ENCODE results near the gene IFT22.
A peak's percentile ranks its signal among the peaks of the same experiment; 100 is the strongest.

IFT22 gene

GRCh38 chr7:101308245-101309085, 13.1 kb downstream of the IFT22 start:
- Histone ChIP-seq H3K4me3 (ENCODE audit: low read depth, low read length) (peak overlapping the region; percentile 58), H3K36me3 (ENCODE audit: control insufficient read depth in 2 of 2, insufficient read depth in 1 of 2, low read length in 2 of 2) (peaks cover 3 to 13% of the 10 kb centered on the region in 2 experiments; a peak in 2 of 3 replicates), H3K27ac (ENCODE audit: extremely low read depth, low read depth, low read length) (peak overlapping the region; percentile 75), H3K9me3 (ENCODE audit: control insufficient read depth, insufficient read depth, low read depth, low read length) (no peaks in the 10 kb centered on the region), H3K4me1 (ENCODE audit: control insufficient read depth, insufficient read depth, low read length) (no peaks in the 10 kb centered on the region)
- POLR2A ChIA-PET = interaction anchor here (0.6 to 3.7 kb wide), 8 partner anchors 9 to 419 kb away, joined by 3 to 30 read pairs (median 3); partner anchors contain the start of genes IFT22, UFSP1 and ZNHIT1
- CTCF ChIA-PET = interaction anchor here (0.7 to 1.1 kb wide), 5 partner anchors 18 to 164 kb away, joined by 3 to 5 read pairs (median 3); no protein-coding TSS in a partner anchor
- TF ChIP-seq, protein P1, sequence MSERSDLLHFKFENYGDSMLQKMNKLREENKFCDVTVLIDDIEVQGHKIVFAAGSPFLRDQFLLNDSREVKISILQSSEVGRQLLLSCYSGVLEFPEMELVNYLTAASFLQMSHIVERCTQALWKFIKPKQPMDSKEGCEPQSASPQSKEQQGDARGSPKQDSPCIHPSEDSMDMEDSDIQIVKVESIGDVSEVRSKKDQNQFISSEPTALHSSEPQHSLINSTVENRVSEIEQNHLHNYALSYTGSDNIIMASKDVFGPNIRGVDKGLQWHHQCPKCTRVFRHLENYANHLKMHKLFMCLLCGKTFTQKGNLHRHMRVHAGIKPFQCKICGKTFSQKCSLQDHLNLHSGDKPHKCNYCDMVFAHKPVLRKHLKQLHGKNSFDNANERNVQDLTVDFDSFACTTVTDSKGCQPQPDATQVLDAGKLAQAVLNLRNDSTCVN (tag by site-specific recombination; optimal IDR thresholded peaks at IDR 0.05) = peak; percentile 67
- TF ChIP-seq KLF1 (tag by site-specific recombination; IDR thresholded peaks at IDR 0.05) (peak; percentile 62), ZFP3 (tag by site-specific recombination; IDR thresholded peaks at IDR 0.05; ENCODE audit: low read depth) (no peak), KLF8 (tag by site-specific recombination; IDR thresholded peaks at IDR 0.05) (0 out of 2 replicates have a peak, but pooled peaks have one; percentile 65), ZNF658 (tag by site-specific recombination; IDR thresholded peaks at IDR 0.05) (no peak), ZNF335 (tag by site-specific recombination; conservative IDR thresholded peaks at IDR 0.05) (peak; percentile 74; the same call in 1 of the 2 replicates), ZNF610 (tag by site-specific recombination; IDR thresholded peaks at IDR 0.05; ENCODE audit: borderline replicate concordance) (no peak), ZNF561 (tag by site-specific recombination; IDR thresholded peaks at IDR 0.05; ENCODE audit: borderline replicate concordance) (no peak), ZNF510 (tag by site-specific recombination; IDR thresholded peaks at IDR 0.05; ENCODE audit: insufficient replicate concordance) (no peak), ZSCAN5A (tag by site-specific recombination; IDR thresholded peaks at IDR 0.05) (no peak), KLF7 (tag by site-specific recombination; IDR thresholded peaks at IDR 0.05; ENCODE audit: borderline replicate concordance) (no peak), ZNF670 (tag by site-specific recombination; IDR thresholded peaks at IDR 0.05; ENCODE audit: low read depth) (no peak), ZBTB17 (tag by site-specific recombination; IDR thresholded peaks at IDR 0.05) (0 out of 2 replicates have a peak, but pooled peaks have one; percentile 0), KLF9 (tag by site-specific recombination; IDR thresholded peaks at IDR 0.05; ENCODE audit: low read depth) (no peak; the same call in 1 of the 2 replicates), SP3 (tag by site-specific recombination; IDR thresholded peaks at IDR 0.05) (0 out of 2 replicates have a peak, but pooled peaks have one; percentile 9), ZIC2 (tag by site-specific recombination; IDR thresholded peaks at IDR 0.05) (peak; percentile 35; the same call in 1 of the 2 replicates), ZNF560 (tag by site-specific recombination; IDR thresholded peaks at IDR 0.05; ENCODE audit: borderline replicate concordance) (no peak), ZNF394 (tag by site-specific recombination; IDR thresholded peaks at IDR 0.05; ENCODE audit: borderline replicate concordance) (no peak), MEIS1 (CRISPR knock-in tag; IDR thresholded peaks at IDR 0.05; ENCODE audit: borderline replicate concordance) (no peak), ZNF558 (tag by site-specific recombination; IDR thresholded peaks at IDR 0.05) (no peak), RBAK (tag by site-specific recombination; IDR thresholded peaks at IDR 0.05) (no peak), GLI2 (tag by site-specific recombination; IDR thresholded peaks at IDR 0.05; ENCODE audit: borderline replicate concordance, low read depth) (no peak)
- TF ChIP-seq, protein P2, sequence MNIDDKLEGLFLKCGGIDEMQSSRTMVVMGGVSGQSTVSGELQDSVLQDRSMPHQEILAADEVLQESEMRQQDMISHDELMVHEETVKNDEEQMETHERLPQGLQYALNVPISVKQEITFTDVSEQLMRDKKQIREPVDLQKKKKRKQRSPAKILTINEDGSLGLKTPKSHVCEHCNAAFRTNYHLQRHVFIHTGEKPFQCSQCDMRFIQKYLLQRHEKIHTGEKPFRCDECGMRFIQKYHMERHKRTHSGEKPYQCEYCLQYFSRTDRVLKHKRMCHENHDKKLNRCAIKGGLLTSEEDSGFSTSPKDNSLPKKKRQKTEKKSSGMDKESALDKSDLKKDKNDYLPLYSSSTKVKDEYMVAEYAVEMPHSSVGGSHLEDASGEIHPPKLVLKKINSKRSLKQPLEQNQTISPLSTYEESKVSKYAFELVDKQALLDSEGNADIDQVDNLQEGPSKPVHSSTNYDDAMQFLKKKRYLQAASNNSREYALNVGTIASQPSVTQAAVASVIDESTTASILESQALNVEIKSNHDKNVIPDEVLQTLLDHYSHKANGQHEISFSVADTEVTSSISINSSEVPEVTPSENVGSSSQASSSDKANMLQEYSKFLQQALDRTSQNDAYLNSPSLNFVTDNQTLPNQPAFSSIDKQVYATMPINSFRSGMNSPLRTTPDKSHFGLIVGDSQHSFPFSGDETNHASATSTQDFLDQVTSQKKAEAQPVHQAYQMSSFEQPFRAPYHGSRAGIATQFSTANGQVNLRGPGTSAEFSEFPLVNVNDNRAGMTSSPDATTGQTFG (tag by site-specific recombination; IDR thresholded peaks at IDR 0.05; ENCODE audit: borderline replicate concordance) = no peak
- TF ChIP-seq, protein P3, sequence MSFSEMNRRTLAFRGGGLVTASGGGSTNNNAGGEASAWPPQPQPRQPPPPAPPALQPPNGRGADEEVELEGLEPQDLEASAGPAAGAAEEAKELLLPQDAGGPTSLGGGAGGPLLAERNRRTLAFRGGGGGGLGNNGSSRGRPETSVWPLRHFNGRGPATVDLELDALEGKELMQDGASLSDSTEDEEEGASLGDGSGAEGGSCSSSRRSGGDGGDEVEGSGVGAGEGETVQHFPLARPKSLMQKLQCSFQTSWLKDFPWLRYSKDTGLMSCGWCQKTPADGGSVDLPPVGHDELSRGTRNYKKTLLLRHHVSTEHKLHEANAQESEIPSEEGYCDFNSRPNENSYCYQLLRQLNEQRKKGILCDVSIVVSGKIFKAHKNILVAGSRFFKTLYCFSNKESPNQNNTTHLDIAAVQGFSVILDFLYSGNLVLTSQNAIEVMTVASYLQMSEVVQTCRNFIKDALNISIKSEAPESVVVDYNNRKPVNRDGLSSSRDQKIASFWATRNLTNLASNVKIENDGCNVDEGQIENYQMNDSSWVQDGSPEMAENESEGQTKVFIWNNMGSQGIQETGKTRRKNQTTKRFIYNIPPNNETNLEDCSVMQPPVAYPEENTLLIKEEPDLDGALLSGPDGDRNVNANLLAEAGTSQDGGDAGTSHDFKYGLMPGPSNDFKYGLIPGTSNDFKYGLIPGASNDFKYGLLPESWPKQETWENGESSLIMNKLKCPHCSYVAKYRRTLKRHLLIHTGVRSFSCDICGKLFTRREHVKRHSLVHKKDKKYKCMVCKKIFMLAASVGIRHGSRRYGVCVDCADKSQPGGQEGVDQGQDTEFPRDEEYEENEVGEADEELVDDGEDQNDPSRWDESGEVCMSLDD (tag by site-specific recombination; IDR thresholded peaks at IDR 0.05) = no peak
- TF ChIP-seq, protein P4, sequence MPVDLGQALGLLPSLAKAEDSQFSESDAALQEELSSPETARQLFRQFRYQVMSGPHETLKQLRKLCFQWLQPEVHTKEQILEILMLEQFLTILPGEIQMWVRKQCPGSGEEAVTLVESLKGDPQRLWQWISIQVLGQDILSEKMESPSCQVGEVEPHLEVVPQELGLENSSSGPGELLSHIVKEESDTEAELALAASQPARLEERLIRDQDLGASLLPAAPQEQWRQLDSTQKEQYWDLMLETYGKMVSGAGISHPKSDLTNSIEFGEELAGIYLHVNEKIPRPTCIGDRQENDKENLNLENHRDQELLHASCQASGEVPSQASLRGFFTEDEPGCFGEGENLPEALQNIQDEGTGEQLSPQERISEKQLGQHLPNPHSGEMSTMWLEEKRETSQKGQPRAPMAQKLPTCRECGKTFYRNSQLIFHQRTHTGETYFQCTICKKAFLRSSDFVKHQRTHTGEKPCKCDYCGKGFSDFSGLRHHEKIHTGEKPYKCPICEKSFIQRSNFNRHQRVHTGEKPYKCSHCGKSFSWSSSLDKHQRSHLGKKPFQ (tag by site-specific recombination; IDR thresholded peaks at IDR 0.05) = no peak
- TF ChIP-seq, protein P5, sequence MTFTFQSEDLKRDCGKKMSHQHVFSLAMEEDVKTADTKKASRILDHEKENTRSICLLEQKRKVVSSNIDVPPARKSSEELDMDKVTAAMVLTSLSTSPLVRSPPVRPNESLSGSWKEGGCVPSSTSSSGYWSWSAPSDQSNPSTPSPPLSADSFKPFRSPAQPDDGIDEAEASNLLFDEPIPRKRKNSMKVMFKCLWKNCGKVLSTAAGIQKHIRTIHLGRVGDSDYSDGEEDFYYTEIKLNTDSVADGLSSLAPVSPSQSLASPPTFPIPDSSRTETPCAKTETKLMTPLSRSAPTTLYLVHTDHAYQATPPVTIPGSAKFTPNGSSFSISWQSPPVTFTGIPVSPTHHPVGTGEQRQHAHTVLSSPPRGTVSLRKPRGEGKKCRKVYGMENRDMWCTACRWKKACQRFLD (tag by site-specific recombination; IDR thresholded peaks at IDR 0.05) = no peak
